Measurements from ENCODE around the gene PAAF1.

The PAAF1 gene

GRCh38 chr11:73975479-73975757 is 98.6 kb downstream of the PAAF1 start:
- Mint-ChIP-seq H3K27ac (no peak overlapping the region), H3K27me3 (ENCODE audit: low read depth) (no peaks in the 10 kb centered on the region), H3K9me3 (no peaks in the 10 kb centered on the region), H3K4me3 (no peak overlapping the region), H3K4me1 (peaks cover 12% of the 10 kb centered on the region), H3K36me3 (ENCODE audit: low read depth) (peaks cover 18% of the 10 kb centered on the region)
- no peak for TF ChIP-seq CTCF (IDR thresholded peaks at IDR 0.05; ENCODE audit: unreplicated experiment in 3 of 3)

- Mint-ChIP-seq H3K9me3 (no peaks in the 10 kb centered on the region), H3K27me3 (ENCODE audit: low read depth) (no peaks in the 10 kb centered on the region), H3K36me3 (ENCODE audit: low read depth) (peaks cover 18% of the 10 kb centered on the region), H3K27ac (no peak overlapping the region), H3K4me1 (peaks cover 23% of the 10 kb centered on the region), H3K4me3 (no peak overlapping the region)
- TF ChIP-seq CTCF (IDR thresholded peaks at IDR 0.05; ENCODE audit: unreplicated experiment in 3 of 3) = no peak
Measured at GRCh38 chr11:73976451-73977151, 99.8 kb downstream of the PAAF1 start.

GRCh38 chr11:73977856-73978519 is 101.2 kb downstream of the PAAF1 start:
- no peak for TF ChIP-seq CTCF (IDR thresholded peaks at IDR 0.05; ENCODE audit: unreplicated experiment in 3 of 3)
- no peaks in the 10 kb centered on the region for H3K9me3 Mint-ChIP-seq
- peaks cover 2% of the 10 kb centered on the region for H3K27me3 Mint-ChIP-seq (ENCODE audit: low read depth)
- no peak overlapping the region for H3K27ac Mint-ChIP-seq
- H3K4me1 Mint-ChIP-seq = peaks cover 32% of the 10 kb centered on the region
- no peak overlapping the region for H3K4me3 Mint-ChIP-seq
- H3K36me3 Mint-ChIP-seq (ENCODE audit: low read depth) = peaks cover 18% of the 10 kb centered on the region

GRCh38 chr11:73978576-73979086 is 101.8 kb downstream of the PAAF1 start:
- peaks cover 18% of the 10 kb centered on the region for H3K36me3 Mint-ChIP-seq (ENCODE audit: low read depth)
- peaks cover 4% of the 10 kb centered on the region for H3K27me3 Mint-ChIP-seq (ENCODE audit: low read depth)
- H3K9me3 Mint-ChIP-seq = no peaks in the 10 kb centered on the region
- peak overlapping the region in 1 of 3 experiments; percentile 69 for H3K4me3 Mint-ChIP-seq
- peaks cover 34% of the 10 kb centered on the region for H3K4me1 Mint-ChIP-seq
- TF ChIP-seq CTCF (IDR thresholded peaks at IDR 0.05; ENCODE audit: unreplicated experiment in 3 of 3) = no peak
- peak overlapping the region in 1 of 3 experiments; percentile 4 for H3K27ac Mint-ChIP-seq

- no peak for TF ChIP-seq CTCF (IDR thresholded peaks at IDR 0.05; ENCODE audit: unreplicated experiment in 3 of 3)
- Mint-ChIP-seq H3K27ac (peak overlapping the region in 2 of 3 experiments; percentile 28 to 74), H3K4me1 (peaks cover 40% of the 10 kb centered on the region), H3K36me3 (ENCODE audit: low read depth) (peaks cover 17% of the 10 kb centered on the region), H3K4me3 (peak overlapping the region; percentile 91 to 97 (median 93)), H3K27me3 (ENCODE audit: low read depth) (peaks cover 7% of the 10 kb centered on the region), H3K9me3 (no peaks in the 10 kb centered on the region)
Measured at GRCh38 chr11:73980001-73980961, 103.5 kb downstream of the PAAF1 start.
